H9 (cell line): ENCODE data around the gene ZNF232. TPM values are rescaled to one million over a fixed set of nuclear protein-coding genes. Genes with fewer than 3 reads are reported as not detected.

Experiments
- DNase-seq: peaks from one replicate; pipeline ENCODE4 v3.0.0-alpha.2; 2017
- H2AFZ ChIP-seq: one replicate; pipeline ENCODE4 v1.6.1; 2013; ENCODE audit warnings: mild to moderate bottlenecking, low read length, control low read depth, moderate library complexity
- H2AK5ac ChIP-seq: 2 replicates; pipeline ENCODE4 v1.6.1; 2013; ENCODE audit warnings: low read length, control low read depth, mixed read lengths; ENCODE audit not compliant: insufficient read length
- H2BK120ac ChIP-seq: one replicate; pipeline ENCODE4 v1.6.1; 2013; ENCODE audit warnings: low read depth, mild to moderate bottlenecking, low read length, control low read depth, inconsistent platforms; ENCODE audit not compliant: poor library complexity, severe bottlenecking
- H2BK12ac ChIP-seq: 2 replicates; pipeline ENCODE4 v1.6.1; 2013; ENCODE audit warnings: low read length, control low read depth, mixed read lengths, low read depth; ENCODE audit not compliant: insufficient read length
- H2BK15ac ChIP-seq: 2 replicates; pipeline ENCODE4 v1.6.1; 2013; ENCODE audit warnings: low read depth, low read length, control low read depth
- H2BK20ac ChIP-seq: one replicate; pipeline ENCODE4 v1.6.1; 2013; ENCODE audit warnings: low read depth, mild to moderate bottlenecking, low read length, control low read depth, inconsistent platforms; ENCODE audit not compliant: poor library complexity, severe bottlenecking
- H2BK5ac ChIP-seq: 2 replicates; pipeline ENCODE4 v1.6.1; 2013; ENCODE audit warnings: low read length, control low read depth, mixed read lengths; ENCODE audit not compliant: insufficient read length
- H3K14ac ChIP-seq: 2 replicates; pipeline ENCODE4 v1.6.1; 2013; ENCODE audit warnings: low read length, control low read depth; ENCODE audit not compliant: insufficient read depth
- H3K18ac ChIP-seq: 2 replicates; pipeline ENCODE4 v1.6.1; 2013; ENCODE audit warnings: low read depth, mild to moderate bottlenecking, mixed read lengths, low read length, control low read depth; ENCODE audit not compliant: insufficient read length
- H3K23ac ChIP-seq: 2 replicates; pipeline ENCODE4 v1.6.1; 2013; ENCODE audit warnings: low read length, control low read depth, mixed read lengths, low read depth; ENCODE audit not compliant: insufficient read length
- H3K23me2 ChIP-seq: 2 replicates; pipeline ENCODE4 v1.6.1; 2013; ENCODE audit warnings: low read depth, mild to moderate bottlenecking, mixed read lengths, low read length, control low read depth; ENCODE audit not compliant: insufficient read length, poor library complexity, severe bottlenecking
- H3K27ac ChIP-seq: 2 replicates; pipeline ENCODE4 v1.5.1; 2013; ENCODE audit warnings: low read length, control low read depth, mixed read lengths, low read depth; ENCODE audit not compliant: insufficient read length
- H3K27me3 ChIP-seq: 2 replicates; pipeline ENCODE4 v1.6.1; 2013; ENCODE audit warnings: low read length, control low read depth, inconsistent platforms; ENCODE audit not compliant: insufficient read depth
- H3K4ac ChIP-seq: 2 replicates; pipeline ENCODE4 v1.6.1; 2013; ENCODE audit warnings: low read depth, mild to moderate bottlenecking, control low read depth, inconsistent platforms, low read length, moderate library complexity
- H3K4me1 ChIP-seq: 2 replicates; pipeline ENCODE4 v1.6.1; 2013; ENCODE audit warnings: low read length, control low read depth, inconsistent platforms; ENCODE audit not compliant: insufficient read depth
- H3K4me2 ChIP-seq: 2 replicates; pipeline ENCODE4 v1.6.1; 2013; ENCODE audit warnings: low read length, control low read depth, mixed read lengths; ENCODE audit not compliant: insufficient read length, insufficient read depth
- H3K56ac ChIP-seq: 2 replicates; pipeline ENCODE4 v1.6.1; 2013; ENCODE audit warnings: low read depth, mild to moderate bottlenecking, mixed read lengths, low read length, control low read depth; ENCODE audit not compliant: insufficient read length
- H3K79me1 ChIP-seq: 2 replicates; pipeline ENCODE4 v1.6.1; 2013; ENCODE audit warnings: low read depth, mild to moderate bottlenecking, moderate library complexity, low read length, control low read depth, inconsistent platforms; ENCODE audit not compliant: insufficient read depth, poor library complexity, severe bottlenecking
- H3K79me2 ChIP-seq: 2 replicates; pipeline ENCODE4 v1.6.1; 2013; ENCODE audit warnings: low read length, control low read depth, inconsistent platforms; ENCODE audit not compliant: insufficient read depth
- H3K9ac ChIP-seq: 2 replicates; pipeline ENCODE4 v1.6.1; 2013; ENCODE audit warnings: low read length, control low read depth, mixed read lengths; ENCODE audit not compliant: insufficient read length; ENCODE audit errors: extremely low read depth
- H3K9me3 ChIP-seq: one replicate; pipeline ENCODE4 v1.6.1; 2013; ENCODE audit warnings: low read depth, low read length, inconsistent platforms; ENCODE audit not compliant: control insufficient read depth
- H3T11ph ChIP-seq: one replicate; pipeline ENCODE4 v1.6.1; 2013; ENCODE audit warnings: mild to moderate bottlenecking, low read length, control low read depth, inconsistent platforms
- H4K20me1 ChIP-seq: one replicate; pipeline ENCODE4 v1.6.1; 2013; ENCODE audit not compliant: control insufficient read depth, insufficient read length, insufficient read depth
- H4K5ac ChIP-seq: 2 replicates; pipeline ENCODE4 v1.6.1; 2013; ENCODE audit warnings: low read depth, mild to moderate bottlenecking, mixed read lengths, low read length, control low read depth; ENCODE audit not compliant: insufficient read length
- H4K8ac ChIP-seq: replicated peaks from 2 replicates; pipeline ENCODE4 v1.6.1; 2013; ENCODE audit warnings: low read length, control low read depth, mixed read lengths, low read depth; ENCODE audit not compliant: insufficient read length
- H4K91ac ChIP-seq: 2 replicates; pipeline ENCODE4 v1.6.1; 2013; ENCODE audit warnings: low read depth, mild to moderate bottlenecking, moderate library complexity, mixed read lengths, low read length, control low read depth; ENCODE audit not compliant: insufficient read length
- H3K27ac Mint-ChIP-seq, 3 experiments: 2 replicates in 2 of 3; 3 replicates in 1 of 3; pipeline ENCODE4 v1.8.0; 2020 to 2021; ENCODE audit warnings: mixed read lengths in 3 of 3, mild to moderate bottlenecking in 1 of 3, moderate library complexity in 1 of 3
- H3K27me3 Mint-ChIP-seq: 2 replicates; pipeline ENCODE4 v1.8.0; 2021; ENCODE audit warnings: low read depth, mild to moderate bottlenecking, moderate library complexity, mixed read lengths
- H3K36me3 Mint-ChIP-seq, 3 experiments: 2 replicates in 2 of 3; 3 replicates in 1 of 3; pipeline ENCODE4 v1.8.0; 2020 to 2021; ENCODE audit warnings: low read depth in 3 of 3, mixed read lengths in 3 of 3; ENCODE audit not compliant: insufficient read depth in 1 of 3
- H3K4me1 Mint-ChIP-seq, 2 experiments: 2 replicates each; pipeline ENCODE4 v1.8.0; 2020; ENCODE audit warnings: mixed read lengths in 2 of 2
- H3K4me3 Mint-ChIP-seq, 2 experiments: 2 replicates in 1 of 2; 3 replicates in 1 of 2; pipeline ENCODE4 v1.8.0; 2020 to 2021; ENCODE audit warnings: mild to moderate bottlenecking in 2 of 2, mixed read lengths in 2 of 2, moderate library complexity in 1 of 2
- H3K9me3 Mint-ChIP-seq, 2 experiments: 2 replicates in 1 of 2; 3 replicates in 1 of 2; pipeline ENCODE4 v1.8.0; 2020; ENCODE audit warnings: mild to moderate bottlenecking in 2 of 2, mixed read lengths in 2 of 2, moderate library complexity in 1 of 2
- CTCF ChIP-seq: fragments of 200-600 bp; sonication (generic); conservative IDR thresholded peaks from 3 replicates; pipeline ENCODE4 v1.8.0; 2021; ENCODE audit warnings: antibody characterized with exemption, mild to moderate bottlenecking
- WGBS: extraction: QIAGEN DNeasy Blood & Tissue Kit; methylation state at CpG from one replicate; pipeline ENCODE4 v1.1.7; 2013; ENCODE audit warnings: missing lambda C conversion rate, low lambda C conversion rate, mixed read lengths; ENCODE audit not compliant: insufficient read length; ENCODE audit errors: extremely low coverage; 5-methylcytosine and 5-hydroxymethylcytosine counted together
- total RNA-seq: library from RNA; stranded (reverse); gene quantifications from 2 replicates; pipeline ENCODE4 v1.2.1, GENCODE V29; 2021

The ZNF232 gene
- total RNA-seq, 1 experiment from 2014 or later, result 46.4 TPM

GRCh38 chr17:5097101-5097834, 14.4 kb downstream of the ZNF232 start:
- Histone ChIP-seq H3K4ac (no peak overlapping the region), H2BK5ac (no peak overlapping the region), H2AFZ (no peak overlapping the region), H3K9me3 (peaks cover 33% of the 10 kb centered on the region), H3K56ac (no peak overlapping the region), H3K27ac (no peak overlapping the region), H2BK12ac (no peak overlapping the region), H3K9ac (peak overlapping the region; percentile 45), H3K27me3 (no peaks in the 10 kb centered on the region), H3K23ac (no peak overlapping the region), H2BK15ac (no peak overlapping the region), H3K79me1 (no peaks in the 10 kb centered on the region), H4K5ac (no peak overlapping the region), H4K8ac (no peak overlapping the region), H2BK20ac (no peak overlapping the region), H4K20me1 (no peaks in the 10 kb centered on the region), H3K18ac (peak overlapping the region; percentile 78), H4K91ac (no peak overlapping the region), H3K4me2 (peak overlapping the region; percentile 65), H3K4me1 (no peaks in the 10 kb centered on the region), H3K23me2 (peaks cover 7% of the 10 kb centered on the region), H3T11ph (no peak overlapping the region), H2AK5ac (no peak overlapping the region), H3K14ac (no peak overlapping the region), H3K79me2 (no peaks in the 10 kb centered on the region), H2BK120ac (no peak overlapping the region)
- peaks cover 2 to 3% of the 10 kb centered on the region in 2 experiments; a peak in 1 of 4 replicates for H3K4me1 Mint-ChIP-seq
- peaks cover 65% of the 10 kb centered on the region for H3K27me3 Mint-ChIP-seq
- peak; percentile 97 for DNase-seq
- peak overlapping the region in 1 of 3 experiments; percentile 90; a peak in 1 of 7 replicates for H3K27ac Mint-ChIP-seq
- WGBS, result no CpG with 5 or more reads among the region's 63 CpGs
- peak overlapping the region; percentile 82 for H3K4me3 Mint-ChIP-seq
- peaks cover 48 to 53% of the 10 kb centered on the region in 2 experiments for H3K9me3 Mint-ChIP-seq
- peaks cover 10 to 36% (median 24%) of the 10 kb centered on the region in 3 experiments for H3K36me3 Mint-ChIP-seq
- TF ChIP-seq CTCF, result no peak
